Panc1 (cell line): Measurements from ENCODE around the gene ANGPTL1. TPM values are rescaled to one million over a fixed set of nuclear protein-coding genes. Genes with fewer than 3 reads are reported as not detected.

Experiments
- ATAC-seq: fragments of 200-7000 bp; cut with Tn5 transposase; 2 replicates; pipeline ENCODE4 v1.9.1; 2020; ENCODE audit warnings: mild to moderate bottlenecking, moderate library complexity
- BruUV-seq: library from RNA; stranded (reverse); fragments of 400-500 nt; replicated peaks from 2 replicates; lab custom pipeline; 2021; lab: Mats Ljungman, UMichigan
- CTCF ChIA-PET: fragments of 300-600 bp; sonication (Branson Sonifier 250); formaldehyde crosslinking; loops from one replicate; lab custom pipeline; 2022; ENCODE audit warnings: antibody characterized with exemption; lab: Charles Lee
- POLR2A ChIA-PET: fragments of 300-600 bp; sonication (Branson Sonifier 250); formaldehyde crosslinking; loops from one replicate; lab custom pipeline; 2022; ENCODE audit warnings: antibody characterized with exemption; lab: Charles Lee
- DNase-seq: peaks from one replicate; pipeline ENCODE4 v3.0.0-alpha.2; 2010; ENCODE audit warnings: low read depth, low spot score
- H3K27ac ChIP-seq: 2 replicates; pipeline ENCODE4 v1.5.1; 2011; ENCODE audit warnings: mild to moderate bottlenecking, low read length, inconsistent platforms
- H3K27me3 ChIP-seq: fragments of 200-500 bp; sonication (Bioruptor generic); 2 replicates; pipeline ENCODE4 v1.6.0; 2014; ENCODE audit warnings: low read length, inconsistent platforms; ENCODE audit not compliant: control insufficient read depth, insufficient read depth
- H3K36me3 ChIP-seq: fragments of 200-500 bp; sonication (Bioruptor generic); 2 replicates; pipeline ENCODE4 v1.5.1; 2014; ENCODE audit warnings: inconsistent platforms, mild to moderate bottlenecking, low read length, moderate library complexity; ENCODE audit not compliant: control insufficient read depth, insufficient read depth
- H3K4me1 ChIP-seq: 2 replicates; pipeline ENCODE4 v1.5.1; 2011; ENCODE audit warnings: inconsistent platforms, mild to moderate bottlenecking, low read length, moderate library complexity; ENCODE audit not compliant: control insufficient read depth, insufficient read depth
- H3K4me3 ChIP-seq, 2 experiments: 2 replicates each; pipeline ENCODE4 v1.5.1; 2011 to 2012; ENCODE audit warnings: low read depth in 2 of 2, low read length in 2 of 2, mild to moderate bottlenecking in 2 of 2, inconsistent platforms in 1 of 2, moderate library complexity in 1 of 2
- H3K9me3 ChIP-seq: fragments of 200-500 bp; sonication (Bioruptor generic); 2 replicates; pipeline ENCODE4 v1.5.1; 2014; ENCODE audit warnings: low read depth, mild to moderate bottlenecking, inconsistent platforms, low read length, moderate library complexity; ENCODE audit not compliant: control insufficient read depth, insufficient read depth
- CTCF ChIP-seq: fragments of 450-650 bp; IDR thresholded peaks from 2 replicates; pipeline ENCODE4 v1.5.1; 2017; ENCODE audit warnings: mild to moderate bottlenecking
- POLR2AphosphoS5 ChIP-seq: IDR thresholded peaks from 2 replicates; pipeline ENCODE4 v1.6.1; 2012; ENCODE audit warnings: mild to moderate bottlenecking, low read depth, low read length, moderate library complexity
- REST ChIP-seq, 2 experiments: IDR thresholded peaks; 2 replicates each; pipeline ENCODE4 v1.6.1; 2011 to 2012; ENCODE audit warnings: low read depth in 2 of 2, control low read depth in 1 of 2, low read length in 1 of 2, mild to moderate bottlenecking in 1 of 2, moderate library complexity in 1 of 2; ENCODE audit not compliant: insufficient read depth in 1 of 2
- SIN3A ChIP-seq: IDR thresholded peaks from 2 replicates; pipeline ENCODE4 v1.6.1; 2012; ENCODE audit warnings: low read depth, mild to moderate bottlenecking, low read length, moderate library complexity, borderline replicate concordance; ENCODE audit not compliant: insufficient read depth
- TCF7L2 ChIP-seq: IDR thresholded peaks from 2 replicates; pipeline ENCODE4 v1.6.1; 2011; ENCODE audit warnings: mild to moderate bottlenecking, low read depth, low read length, inconsistent platforms
- in situ Hi-C: cut with HindIII; loops from 2 replicates; pipeline ENCODE4 v1.10.0; 2016; ENCODE audit warnings: low sequenced_read_pairs, low pct_unique_long_range_greater_than_20kb
- intact Hi-C: fragments of 100-400 bp; cut with micrococcal nuclease; formaldehyde crosslinking; loops from one replicate; pipeline ENCODE4 v1.10.0; 2022; ENCODE audit not compliant: unreplicated experiment
- total RNA-seq: library from RNA; stranded (reverse); gene quantifications from one replicate; pipeline ENCODE4 v1.2.1, GENCODE V29; 2021; ENCODE audit not compliant: unreplicated experiment

Gene ANGPTL1
- total RNA-seq, 1 experiment from 2014 or later = not detected

GRCh38 chr1:178910023-178910422 is 39.1 kb upstream of the ANGPTL1 start:
- no peak overlapping the region for H3K4me3 ChIP-seq
- POLR2A ChIA-PET = interaction anchor here (0.7 kb wide), 1 partner anchor 534 kb away, joined by 6 read pairs; no protein-coding TSS in a partner anchor
- H3K27ac ChIP-seq = no peak overlapping the region
- intact Hi-C loops (no loop called here), in situ Hi-C loops (no loop called here)
- DNase-seq (no peak), ATAC-seq (no peak)
- H3K36me3 ChIP-seq = no peaks in the 10 kb centered on the region
- no peak for TF ChIP-seq REST (IDR thresholded peaks at IDR 0.05; ENCODE audit: insufficient read depth in 1 of 2, low read depth in 2 of 2, low read length in 1 of 2)
- no peak for TF ChIP-seq POLR2AphosphoS5
- TF ChIP-seq CTCF = no peak
- no peak for TF ChIP-seq TCF7L2
- no peak for TF ChIP-seq SIN3A
- CTCF ChIA-PET = no interaction called here
- no peaks in the 10 kb centered on the region for H3K27me3 ChIP-seq
- H3K4me1 ChIP-seq = no peaks in the 10 kb centered on the region
- BruUV-seq = no TSS peak
- no peaks in the 10 kb centered on the region for H3K9me3 ChIP-seq

DNA sequence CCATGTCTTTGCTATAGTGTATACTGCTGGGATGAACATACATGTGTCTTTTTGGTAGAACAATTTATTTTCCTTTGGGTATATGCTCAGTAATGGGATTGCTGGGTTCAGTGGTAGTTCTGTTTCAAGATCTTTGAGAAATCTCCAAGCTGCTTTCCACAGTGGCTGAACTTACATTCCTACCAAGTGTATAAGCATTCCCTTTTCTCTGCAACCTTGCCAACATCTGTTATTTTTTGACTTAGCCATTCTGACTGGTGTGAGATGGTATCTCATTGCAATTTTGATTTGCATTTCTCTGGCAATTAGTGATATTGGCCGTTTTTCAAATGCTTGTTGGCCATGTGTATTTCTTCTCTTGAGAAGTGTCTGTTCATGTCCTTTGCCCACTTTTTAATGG is 37.5 kb upstream of the ANGPTL1 start:
- DNase-seq (no peak), ATAC-seq (no peak)
- TF ChIP-seq SIN3A = no peak
- no peak for TF ChIP-seq POLR2AphosphoS5
- no peak for TF ChIP-seq TCF7L2
- TF ChIP-seq REST (IDR thresholded peaks at IDR 0.05; ENCODE audit: insufficient read depth in 1 of 2, low read depth in 2 of 2, low read length in 1 of 2) = no peak
- TF ChIP-seq CTCF = no peak
- no peaks in the 10 kb centered on the region for H3K4me1 ChIP-seq
- ChIA-PET POLR2A (no interaction called here), CTCF (no interaction called here)
- intact Hi-C loops = no loop called here
- BruUV-seq = no TSS peak
- H3K4me3 ChIP-seq = no peak overlapping the region
- no peak overlapping the region for H3K27ac ChIP-seq
- H3K9me3 ChIP-seq = no peaks in the 10 kb centered on the region
- no peaks in the 10 kb centered on the region for H3K27me3 ChIP-seq
- in situ Hi-C loops = no loop called here
- H3K36me3 ChIP-seq = no peaks in the 10 kb centered on the region
